ENCODE data around the gene ERC2.

The ERC2 gene

GRCh38 chr3:55724407-55724784 lies 743.9 kb downstream of the ERC2 start:
- no peaks in the 10 kb centered on the region for H3K27me3 Mint-ChIP-seq (ENCODE audit: low read depth)
- no peak overlapping the region for H3K27ac Mint-ChIP-seq
- H3K36me3 Mint-ChIP-seq (ENCODE audit: low read depth), result no peaks in the 10 kb centered on the region
- H3K4me1 Mint-ChIP-seq (ENCODE audit: low read depth), result peaks cover 2% of the 10 kb centered on the region
- no peak for DNase-seq (ENCODE audit: low spot score)
- H3K4me3 Mint-ChIP-seq, result no peak overlapping the region
- no peaks in the 10 kb centered on the region for H3K9me3 Mint-ChIP-seq

DNA sequence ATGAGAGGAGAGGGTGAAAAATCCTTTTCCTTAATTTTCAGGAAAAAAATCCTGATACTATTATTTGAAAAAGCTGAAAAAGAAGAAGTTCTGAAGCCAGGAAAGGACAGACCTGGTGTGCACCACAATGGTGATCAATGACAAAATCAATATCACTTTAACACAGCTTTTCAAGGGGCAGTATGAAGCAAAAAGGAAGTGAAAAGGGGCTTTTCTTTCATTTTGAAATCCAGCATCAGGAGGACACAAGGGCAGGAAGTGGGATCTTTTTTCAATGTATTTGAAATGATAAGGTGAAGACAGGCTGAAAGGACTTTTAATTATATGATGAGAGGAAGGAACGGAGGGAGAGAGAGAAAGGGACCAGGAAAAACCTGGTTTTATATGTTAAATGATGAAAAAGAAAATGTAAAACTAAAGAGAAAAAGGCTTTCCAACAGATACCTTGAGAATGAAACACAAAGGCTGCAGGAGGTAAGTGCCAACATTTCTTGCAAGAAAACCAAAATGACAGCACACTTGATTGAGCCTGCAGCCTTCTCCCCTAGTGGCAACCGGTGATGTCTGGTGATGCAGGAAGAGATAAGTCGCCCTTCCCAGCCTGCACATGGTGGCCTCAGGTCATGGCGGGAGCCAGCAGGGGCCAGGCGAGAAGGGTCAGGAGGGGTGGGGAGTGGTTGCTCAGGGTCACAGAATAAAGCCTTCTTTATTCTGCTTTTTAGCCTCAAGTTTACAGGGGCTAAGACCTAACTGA lies 744.4 kb downstream of the ERC2 start:
- no peak for DNase-seq (ENCODE audit: low spot score)
- Mint-ChIP-seq H3K4me3 (no peak overlapping the region), H3K27me3 (ENCODE audit: low read depth) (no peaks in the 10 kb centered on the region), H3K9me3 (no peaks in the 10 kb centered on the region), H3K4me1 (ENCODE audit: low read depth) (peaks cover 2% of the 10 kb centered on the region), H3K36me3 (ENCODE audit: low read depth) (no peaks in the 10 kb centered on the region), H3K27ac (no peak overlapping the region)

DNA sequence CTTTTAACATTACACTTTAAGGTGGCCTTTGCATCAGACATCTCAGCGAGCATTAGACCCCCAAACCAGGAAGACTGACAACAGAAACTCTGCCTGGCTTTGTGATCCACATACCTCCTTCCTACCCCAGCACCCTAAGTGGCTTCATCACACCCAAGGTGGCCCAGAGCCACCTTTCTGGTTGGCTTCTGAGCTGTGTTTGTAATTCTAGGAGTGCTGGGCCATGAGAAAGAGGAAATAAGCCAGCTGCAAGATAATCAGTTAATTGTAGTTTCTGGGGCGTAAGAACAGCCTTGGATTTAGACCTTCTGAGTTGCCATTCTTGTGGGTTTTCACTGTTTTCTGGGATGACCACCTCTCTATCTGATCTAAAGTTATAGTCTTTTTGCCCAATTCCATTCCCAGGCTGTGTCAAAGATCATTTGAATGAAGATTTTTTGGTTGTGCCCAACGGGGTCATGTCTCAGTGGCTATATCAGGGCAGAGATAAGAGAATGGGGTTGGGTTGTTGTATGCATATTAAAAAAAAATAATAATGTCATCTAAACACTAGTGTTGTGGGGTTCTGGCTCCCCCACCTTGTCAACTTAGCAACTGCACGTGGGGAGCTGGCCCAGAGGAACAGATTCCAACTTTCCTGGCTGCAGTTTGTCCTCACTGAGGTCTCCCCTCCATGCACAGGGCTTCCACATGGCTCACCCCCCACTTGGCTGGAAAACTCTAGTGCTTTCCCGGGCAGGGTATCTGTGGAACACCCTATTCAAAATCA lies 746.4 kb downstream of the ERC2 start:
- Mint-ChIP-seq H3K4me1 (ENCODE audit: low read depth) (peaks cover 2% of the 10 kb centered on the region), H3K27ac (no peak overlapping the region), H3K36me3 (ENCODE audit: low read depth) (no peaks in the 10 kb centered on the region), H3K4me3 (no peak overlapping the region), H3K27me3 (ENCODE audit: low read depth) (no peaks in the 10 kb centered on the region), H3K9me3 (no peaks in the 10 kb centered on the region)
- DNase-seq (ENCODE audit: low spot score), result no peak

DNA sequence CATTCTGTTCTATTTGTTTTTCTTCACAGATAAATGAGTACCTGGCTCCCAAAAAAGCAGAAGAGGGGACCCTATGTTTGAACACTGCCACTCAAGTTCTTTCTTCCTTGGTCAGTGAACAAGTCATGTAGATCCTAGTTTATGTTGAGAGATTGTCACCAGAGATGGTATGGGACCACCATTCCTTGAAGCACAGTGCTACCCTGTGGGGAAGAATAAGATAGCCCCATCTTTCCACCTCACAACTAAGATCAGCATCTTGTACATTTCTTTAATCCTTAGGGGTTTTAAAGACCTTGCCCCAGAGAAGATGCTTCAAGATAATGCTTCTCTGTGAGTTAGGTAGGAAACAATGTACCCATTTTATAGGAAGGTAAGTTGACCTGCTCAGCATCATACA lies 747.7 kb downstream of the ERC2 start:
- Mint-ChIP-seq H3K9me3 (no peaks in the 10 kb centered on the region), H3K27me3 (ENCODE audit: low read depth) (no peaks in the 10 kb centered on the region), H3K4me1 (ENCODE audit: low read depth) (peaks cover 2% of the 10 kb centered on the region), H3K36me3 (ENCODE audit: low read depth) (no peaks in the 10 kb centered on the region), H3K27ac (no peak overlapping the region), H3K4me3 (no peak overlapping the region)
- no peak for DNase-seq (ENCODE audit: low spot score)

- no peaks in the 10 kb centered on the region for H3K9me3 Mint-ChIP-seq
- no peak overlapping the region for H3K27ac Mint-ChIP-seq
- no peaks in the 10 kb centered on the region for H3K36me3 Mint-ChIP-seq (ENCODE audit: low read depth)
- peaks cover 2% of the 10 kb centered on the region for H3K4me1 Mint-ChIP-seq (ENCODE audit: low read depth)
- H3K4me3 Mint-ChIP-seq, result no peak overlapping the region
- no peaks in the 10 kb centered on the region for H3K27me3 Mint-ChIP-seq (ENCODE audit: low read depth)
- no peak for DNase-seq (ENCODE audit: low spot score)
Measured at GRCh38 chr3:55719508-55719907, 748.8 kb downstream of the ERC2 start.

- no peak for DNase-seq (ENCODE audit: low spot score)
- H3K27me3 Mint-ChIP-seq (ENCODE audit: low read depth), result no peaks in the 10 kb centered on the region
- no peaks in the 10 kb centered on the region for H3K9me3 Mint-ChIP-seq
- no peak overlapping the region for H3K4me3 Mint-ChIP-seq
- H3K4me1 Mint-ChIP-seq (ENCODE audit: low read depth), result peaks cover 2% of the 10 kb centered on the region
- no peaks in the 10 kb centered on the region for H3K36me3 Mint-ChIP-seq (ENCODE audit: low read depth)
- no peak overlapping the region for H3K27ac Mint-ChIP-seq
Measured at GRCh38 chr3:55719006-55719405, 749.3 kb downstream of the ERC2 start.

DNA sequence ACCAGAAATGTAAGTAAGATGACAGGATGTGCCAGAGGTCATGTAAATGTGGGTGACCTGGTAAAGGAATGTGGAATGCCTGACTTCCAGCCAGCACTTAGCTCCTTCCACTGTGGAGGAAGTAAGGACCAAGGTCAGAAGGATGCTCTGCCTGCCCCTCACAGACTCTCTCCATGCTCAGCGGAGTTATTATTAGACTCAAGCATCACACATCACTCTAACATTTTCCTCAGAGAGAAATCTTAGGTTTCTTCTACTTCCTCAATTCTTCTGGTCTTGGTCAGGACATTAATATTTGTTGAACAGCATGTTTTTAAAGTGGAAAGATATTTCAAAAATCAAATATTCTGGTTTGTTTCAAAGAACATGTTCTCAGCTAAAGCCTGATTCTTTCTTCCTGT lies 749.7 kb downstream of the ERC2 start:
- Mint-ChIP-seq H3K27ac (no peak overlapping the region), H3K4me3 (no peak overlapping the region), H3K9me3 (no peaks in the 10 kb centered on the region), H3K27me3 (ENCODE audit: low read depth) (no peaks in the 10 kb centered on the region), H3K4me1 (ENCODE audit: low read depth) (no peaks in the 10 kb centered on the region), H3K36me3 (ENCODE audit: low read depth) (no peaks in the 10 kb centered on the region)
- DNase-seq (ENCODE audit: low spot score), result no peak

- Mint-ChIP-seq H3K4me3 (no peak overlapping the region), H3K27ac (no peak overlapping the region), H3K27me3 (ENCODE audit: low read depth) (no peaks in the 10 kb centered on the region), H3K36me3 (ENCODE audit: low read depth) (no peaks in the 10 kb centered on the region), H3K9me3 (no peaks in the 10 kb centered on the region), H3K4me1 (ENCODE audit: low read depth) (no peaks in the 10 kb centered on the region)
- DNase-seq (ENCODE audit: low spot score), result no peak
Measured at GRCh38 chr3:55718074-55718473, 750.2 kb downstream of the ERC2 start.

DNA sequence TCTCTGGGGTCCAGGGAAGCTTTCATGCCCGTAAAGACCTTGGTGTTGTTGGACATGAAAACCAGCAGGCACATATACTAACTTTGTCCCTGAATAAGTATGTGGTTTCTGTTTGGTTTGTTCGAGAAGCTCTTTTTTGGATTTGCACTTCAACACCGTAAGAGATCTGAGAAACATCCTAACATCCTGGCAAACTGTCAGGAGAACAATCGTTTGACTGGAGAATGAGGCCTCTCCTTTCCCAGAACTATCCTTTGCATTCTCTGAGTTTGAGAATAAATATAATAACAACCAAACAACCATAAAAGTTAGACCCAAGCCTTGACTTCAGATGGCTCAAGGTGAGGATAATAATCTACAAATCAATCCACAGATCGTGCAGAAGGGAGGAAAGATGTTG lies 750.8 kb downstream of the ERC2 start:
- no peaks in the 10 kb centered on the region for H3K27me3 Mint-ChIP-seq (ENCODE audit: low read depth)
- H3K4me1 Mint-ChIP-seq (ENCODE audit: low read depth), result no peaks in the 10 kb centered on the region
- H3K27ac Mint-ChIP-seq, result no peak overlapping the region
- H3K9me3 Mint-ChIP-seq, result no peaks in the 10 kb centered on the region
- no peak for DNase-seq (ENCODE audit: low spot score)
- H3K4me3 Mint-ChIP-seq, result no peak overlapping the region
- no peaks in the 10 kb centered on the region for H3K36me3 Mint-ChIP-seq (ENCODE audit: low read depth)

DNA sequence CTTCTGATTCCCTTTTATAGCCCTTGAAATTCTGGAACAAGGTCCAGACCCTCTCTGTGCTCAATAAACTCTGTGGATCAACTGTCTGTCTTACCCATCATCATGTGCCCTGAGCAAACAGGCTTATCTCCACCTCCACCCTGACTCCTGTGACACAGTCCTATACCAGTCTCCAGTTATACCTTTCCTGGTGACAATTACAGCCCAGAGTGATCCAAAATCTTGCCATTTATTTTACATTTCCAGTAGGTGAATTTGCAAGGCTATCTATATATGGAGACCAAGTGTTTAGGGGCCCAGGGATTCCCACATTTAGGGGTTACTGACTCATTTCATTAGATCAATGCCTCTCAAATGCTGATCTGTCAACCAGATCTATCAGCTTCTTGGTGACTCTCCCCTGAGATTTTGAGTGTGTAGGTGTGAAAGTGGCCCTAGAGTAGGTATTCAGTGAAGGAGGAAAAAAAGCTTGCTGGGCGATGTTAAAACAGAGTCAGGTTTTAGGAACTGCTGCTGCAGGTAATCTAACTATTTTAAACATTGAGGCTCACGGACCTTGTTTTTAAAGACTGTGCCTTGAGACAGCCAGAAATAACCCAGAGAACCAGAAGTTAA lies 751.5 kb downstream of the ERC2 start:
- no peaks in the 10 kb centered on the region for H3K27me3 Mint-ChIP-seq (ENCODE audit: low read depth)
- no peak overlapping the region for H3K4me3 Mint-ChIP-seq
- H3K9me3 Mint-ChIP-seq, result no peaks in the 10 kb centered on the region
- H3K36me3 Mint-ChIP-seq (ENCODE audit: low read depth), result no peaks in the 10 kb centered on the region
- no peak for DNase-seq (ENCODE audit: low spot score)
- no peaks in the 10 kb centered on the region for H3K4me1 Mint-ChIP-seq (ENCODE audit: low read depth)
- no peak overlapping the region for H3K27ac Mint-ChIP-seq

DNA sequence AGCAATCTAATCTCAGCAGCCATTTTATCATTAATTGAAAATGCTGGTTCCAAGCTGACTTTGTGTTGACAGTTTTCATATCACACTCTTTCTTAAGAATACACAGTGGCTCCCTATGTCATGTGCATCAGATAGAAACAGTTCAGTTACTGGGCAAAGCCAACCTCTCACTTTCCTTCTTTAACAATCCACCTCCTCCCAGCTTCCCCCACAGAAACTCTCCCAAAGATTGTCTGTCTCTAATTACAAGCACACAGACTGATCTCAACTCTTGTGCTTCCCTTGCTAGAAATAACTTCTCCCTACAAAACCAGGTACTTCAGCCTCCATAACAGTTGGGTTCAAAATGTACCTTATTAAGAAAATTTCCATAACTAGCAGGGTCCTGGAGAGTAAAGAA lies 752.2 kb downstream of the ERC2 start:
- no peaks in the 10 kb centered on the region for H3K27me3 Mint-ChIP-seq (ENCODE audit: low read depth)
- no peaks in the 10 kb centered on the region for H3K4me1 Mint-ChIP-seq (ENCODE audit: low read depth)
- no peak overlapping the region for H3K27ac Mint-ChIP-seq
- H3K4me3 Mint-ChIP-seq, result no peak overlapping the region
- no peak for DNase-seq (ENCODE audit: low spot score)
- H3K9me3 Mint-ChIP-seq, result no peaks in the 10 kb centered on the region
- no peaks in the 10 kb centered on the region for H3K36me3 Mint-ChIP-seq (ENCODE audit: low read depth)

GRCh38 chr3:55714057-55714456 lies 754.2 kb downstream of the ERC2 start:
- Mint-ChIP-seq H3K27ac (no peak overlapping the region), H3K27me3 (ENCODE audit: low read depth) (no peaks in the 10 kb centered on the region), H3K4me3 (no peak overlapping the region), H3K36me3 (ENCODE audit: low read depth) (no peaks in the 10 kb centered on the region), H3K9me3 (no peaks in the 10 kb centered on the region), H3K4me1 (ENCODE audit: low read depth) (no peaks in the 10 kb centered on the region)
- DNase-seq (ENCODE audit: low spot score), result no peak

- Mint-ChIP-seq H3K27ac (no peak overlapping the region), H3K4me1 (ENCODE audit: low read depth) (no peaks in the 10 kb centered on the region), H3K36me3 (ENCODE audit: low read depth) (no peaks in the 10 kb centered on the region), H3K4me3 (no peak overlapping the region), H3K9me3 (no peaks in the 10 kb centered on the region), H3K27me3 (ENCODE audit: low read depth) (no peaks in the 10 kb centered on the region)
- no peak for DNase-seq (ENCODE audit: low spot score)
Measured at GRCh38 chr3:55711646-55712045, 756.6 kb downstream of the ERC2 start.

GRCh38 chr3:55709411-55710012 lies 758.8 kb downstream of the ERC2 start:
- DNase-seq (ENCODE audit: low spot score), result no peak
- no peaks in the 10 kb centered on the region for H3K9me3 Mint-ChIP-seq

More at GRCh38 chr3:55709411-55710012, 758.8 kb downstream of the ERC2 start:
- no peak overlapping the region for H3K27ac Mint-ChIP-seq
- H3K4me1 Mint-ChIP-seq (ENCODE audit: low read depth), result no peaks in the 10 kb centered on the region
- no peaks in the 10 kb centered on the region for H3K36me3 Mint-ChIP-seq (ENCODE audit: low read depth)
- no peak overlapping the region for H3K4me3 Mint-ChIP-seq
- no peaks in the 10 kb centered on the region for H3K27me3 Mint-ChIP-seq (ENCODE audit: low read depth)

Data from T-helper 2 cell treated with Interferon-gamma antibody and Interleukin-4, amounts not matched to agents 5 μg/mL and 100 μg/mL, for 36 hours (primary cell).